K562 (cell line): Measurements from ENCODE around the gene CSTF1. TPM values are rescaled to one million over a fixed set of nuclear protein-coding genes. Genes with fewer than 3 reads are reported as not detected.

Experiments
- CHAMP1 ChIP-seq: fragments of 450-650 bp; IDR thresholded peaks from 2 replicates; pipeline ENCODE4 v1.6.1; 2016; ENCODE audit warnings: mild to moderate bottlenecking
- ETV1 ChIP-seq: fragments of 450-650 bp; conservative IDR thresholded peaks from 2 replicates; pipeline ENCODE4 v1.6.1; 2016; ENCODE audit warnings: missing genetic modification characterization, control low read depth, low read depth, missing compliant biosample characterization
- MEF2A ChIP-seq: IDR thresholded peaks from 2 replicates; pipeline ENCODE4 v1.6.1; 2011; ENCODE audit warnings: low read depth, mild to moderate bottlenecking, low read length, moderate library complexity; ENCODE audit not compliant: control insufficient read depth
- MEF2D ChIP-seq: conservative IDR thresholded peaks from 2 replicates; pipeline ENCODE4 v1.6.1; 2016; ENCODE audit warnings: low read depth, missing genetic modification characterization, missing compliant biosample characterization
- PHTF2 ChIP-seq: fragments of 250-450 bp; sonication (Bioruptor Pico); IDR thresholded peaks from 2 replicates; pipeline ENCODE4 v1.5.0; 2021; ENCODE audit warnings: mild to moderate bottlenecking
- RBM39 ChIP-seq: fragments of 200-400 bp; formaldehyde crosslinking; optimal IDR thresholded peaks from 2 replicates; pipeline ENCODE3; 2018; ENCODE audit warnings: low read depth, low read length
- RNF2 ChIP-seq: sonication (generic); IDR thresholded peaks from 2 replicates; pipeline ENCODE4 v1.6.1; 2016
- SIN3A ChIP-seq, 2 experiments: fragments of 150-350 bp in 1 of 2; IDR thresholded peaks; 2 replicates each; pipeline ENCODE4 v1.6.1; 2011 to 2016; ENCODE audit warnings: borderline replicate concordance in 2 of 2, low read depth in 2 of 2, low read length in 2 of 2, mild to moderate bottlenecking in 2 of 2, moderate library complexity in 2 of 2; ENCODE audit not compliant: control insufficient read depth in 1 of 2
- TEAD1 ChIP-seq, 2 experiments: fragments of 450-650 bp in 1 of 2; sonication (generic) in 1 of 2; formaldehyde crosslinking; IDR thresholded peaks; 2 replicates each; pipeline versions ENCODE4 v1.4.0 to v1.8.0; 2020 to 2022; ENCODE audit warnings: mild to moderate bottlenecking in 2 of 2, missing genetic modification reagents in 1 of 2
- ZNF212 ChIP-seq: fragments of 450-650 bp; formaldehyde crosslinking; IDR thresholded peaks from 2 replicates; pipeline ENCODE4 v1.4.0; 2020; ENCODE audit warnings: mild to moderate bottlenecking
- ZNF217 ChIP-seq: sonication (generic); formaldehyde crosslinking; IDR thresholded peaks from 2 replicates; pipeline ENCODE4 v1.8.0; 2022; ENCODE audit warnings: mild to moderate bottlenecking, missing genetic modification reagents
- ZNF695 ChIP-seq: fragments of 450-650 bp; formaldehyde crosslinking; IDR thresholded peaks from 2 replicates; pipeline ENCODE4 v1.4.0; 2020; ENCODE audit warnings: mild to moderate bottlenecking, moderate library complexity
- ZNF707 ChIP-seq: fragments of 250-450 bp; sonication (Bioruptor Pico); conservative IDR thresholded peaks from 2 replicates; pipeline ENCODE4 v1.8.0; 2022; ENCODE audit warnings: inconsistent platforms, mild to moderate bottlenecking, moderate library complexity
- ZNF830 ChIP-seq: fragments of 250-450 bp; sonication (Bioruptor Pico); IDR thresholded peaks from 2 replicates; pipeline ENCODE4 v1.5.0; 2021; ENCODE audit warnings: mild to moderate bottlenecking
- polyA plus RNA-seq, 8 experiments: library from polyadenylated mRNA; depleted of rRNA in 4 of 8; stranded (reverse) in 5 of 8; unstranded in 3 of 8; fragments of >200 nt; fragmentation: Nextera tagmentation in 2 of 8; fragmentation: Illumina TruSeq in 1 of 8; extraction: Ambion mirVana in 2 of 8; extraction: Trizol in 1 of 8; gene quantifications; 2 replicates each; pipeline versions ENCODE4 v1.2.1 to v1.2.3, GENCODE V29; 2011 to 2014; ENCODE audit warnings: inconsistent platforms in 1 of 8, missing spikeins in 1 of 8
- total RNA-seq, 7 experiments: library from RNA; depleted of rRNA in 6 of 7; stranded (reverse); fragments of >200 nt in 6 of 7; fragmentation: Illumina TruSeq in 2 of 7; extraction: Trizol in 2 of 7; gene quantifications; 2 replicates each; pipeline versions ENCODE4 v1.2.1 to v1.2.3, GENCODE V29; 2011 to 2021; ENCODE audit warnings: low replicate concordance in 1 of 7
- TF ChIP-seq, protein P1 (sequence below), 2 experiments: fragments of 450-650 bp; IDR thresholded peaks; 2 replicates each; pipeline ENCODE4 v1.6.1; 2016
- TF ChIP-seq, protein P2 (sequence below), 2 experiments: fragments of 450-650 bp in 1 of 2; sonication (generic) in 1 of 2; formaldehyde crosslinking; conservative IDR thresholded peaks; 2 replicates each; pipeline versions ENCODE4 v1.4.0 to v1.8.1; 2020 to 2022; ENCODE audit warnings: mild to moderate bottlenecking in 1 of 2, missing genetic modification reagents in 1 of 2
- TF ChIP-seq, protein P3 (sequence below): fragments of 450-650 bp; IDR thresholded peaks from 2 replicates; pipeline ENCODE4 v1.6.1; 2016; ENCODE audit warnings: antibody characterized with exemption
- TF ChIP-seq, protein P4 (sequence below), 2 experiments: IDR thresholded peaks; 2 replicates each; pipeline ENCODE4 v1.6.1; 2012; ENCODE audit warnings: improper control_type of control experiment in 2 of 2, low read depth in 2 of 2, low read length in 2 of 2, borderline replicate concordance in 1 of 2

The CSTF1 gene
- total and polyA plus RNA-seq, 9 of the 15 experiments (the other 6 are each of a cell fraction or from before 2014, with no cell fraction given), result 30.8 to 110 (median 53.4) TPM

- TF ChIP-seq CHAMP1 (peak; percentile 95), RNF2 (peak; percentile 77; the same call in 1 of the 2 replicates), ZNF707 (CRISPR knock-in tag) (no peak), MEF2D (tag) (no peak; the same call in 1 of the 2 replicates), ETV1 (0 out of 2 replicates have a peak, but pooled peaks have one; percentile 8), ZNF217 (no peak), TEAD1 (CRISPR knock-in tag; IDR thresholded peaks at IDR 0.05) (peak; percentile 5 to 64; a peak in 2 of 4 replicates), RBM39 (no peak), ZNF830 (CRISPR knock-in tag) (0 out of 2 replicates have a peak, but pooled peaks have one; percentile 25), ZNF695 (CRISPR knock-in tag) (no peak), PHTF2 (CRISPR knock-in tag) (no peak), ZNF212 (no peak), SIN3A (IDR thresholded peaks at IDR 0.05; ENCODE audit: borderline replicate concordance in 2 of 2, control insufficient read depth in 1 of 2, low read depth in 2 of 2, low read length in 2 of 2) (peak; percentile 88 to 89; a peak in 3 of 4 replicates), MEF2A (no peak)
- TF ChIP-seq, protein P1, sequence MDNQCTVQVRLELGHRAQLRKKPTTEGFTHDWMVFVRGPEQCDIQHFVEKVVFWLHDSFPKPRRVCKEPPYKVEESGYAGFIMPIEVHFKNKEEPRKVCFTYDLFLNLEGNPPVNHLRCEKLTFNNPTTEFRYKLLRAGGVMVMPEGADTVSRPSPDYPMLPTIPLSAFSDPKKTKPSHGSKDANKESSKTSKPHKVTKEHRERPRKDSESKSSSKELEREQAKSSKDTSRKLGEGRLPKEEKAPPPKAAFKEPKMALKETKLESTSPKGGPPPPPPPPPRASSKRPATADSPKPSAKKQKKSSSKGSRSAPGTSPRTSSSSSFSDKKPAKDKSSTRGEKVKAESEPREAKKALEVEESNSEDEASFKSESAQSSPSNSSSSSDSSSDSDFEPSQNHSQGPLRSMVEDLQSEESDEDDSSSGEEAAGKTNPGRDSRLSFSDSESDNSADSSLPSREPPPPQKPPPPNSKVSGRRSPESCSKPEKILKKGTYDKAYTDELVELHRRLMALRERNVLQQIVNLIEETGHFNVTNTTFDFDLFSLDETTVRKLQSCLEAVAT (IDR thresholded peaks at IDR 0.05), result peak in 1 of 2 experiments; percentile 100; a peak in 2 of 4 replicates
- TF ChIP-seq, protein P2, sequence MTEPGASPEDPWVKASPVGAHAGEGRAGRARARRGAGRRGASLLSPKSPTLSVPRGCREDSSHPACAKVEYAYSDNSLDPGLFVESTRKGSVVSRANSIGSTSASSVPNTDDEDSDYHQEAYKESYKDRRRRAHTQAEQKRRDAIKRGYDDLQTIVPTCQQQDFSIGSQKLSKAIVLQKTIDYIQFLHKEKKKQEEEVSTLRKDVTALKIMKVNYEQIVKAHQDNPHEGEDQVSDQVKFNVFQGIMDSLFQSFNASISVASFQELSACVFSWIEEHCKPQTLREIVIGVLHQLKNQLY (CRISPR knock-in tag; conservative IDR thresholded peaks at IDR 0.05), result no peak
- TF ChIP-seq, protein P3, sequence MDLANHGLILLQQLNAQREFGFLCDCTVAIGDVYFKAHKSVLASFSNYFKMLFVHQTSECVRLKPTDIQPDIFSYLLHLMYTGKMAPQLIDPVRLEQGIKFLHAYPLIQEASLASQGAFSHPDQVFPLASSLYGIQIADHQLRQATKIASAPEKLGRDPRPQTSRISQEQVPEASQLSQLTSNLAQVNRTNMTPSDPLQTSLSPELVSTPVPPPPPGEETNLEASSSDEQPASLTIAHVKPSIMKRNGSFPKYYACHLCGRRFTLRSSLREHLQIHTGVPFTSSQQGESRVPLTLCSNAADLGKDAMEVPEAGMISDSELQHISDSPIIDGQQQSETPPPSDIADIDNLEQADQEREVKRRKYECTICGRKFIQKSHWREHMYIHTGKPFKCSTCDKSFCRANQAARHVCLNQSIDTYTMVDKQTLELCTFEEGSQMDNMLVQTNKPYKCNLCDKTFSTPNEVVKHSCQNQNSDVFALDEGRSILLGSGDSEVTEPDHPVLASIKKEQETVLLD, result peak; percentile 98
- TF ChIP-seq, protein P4, sequence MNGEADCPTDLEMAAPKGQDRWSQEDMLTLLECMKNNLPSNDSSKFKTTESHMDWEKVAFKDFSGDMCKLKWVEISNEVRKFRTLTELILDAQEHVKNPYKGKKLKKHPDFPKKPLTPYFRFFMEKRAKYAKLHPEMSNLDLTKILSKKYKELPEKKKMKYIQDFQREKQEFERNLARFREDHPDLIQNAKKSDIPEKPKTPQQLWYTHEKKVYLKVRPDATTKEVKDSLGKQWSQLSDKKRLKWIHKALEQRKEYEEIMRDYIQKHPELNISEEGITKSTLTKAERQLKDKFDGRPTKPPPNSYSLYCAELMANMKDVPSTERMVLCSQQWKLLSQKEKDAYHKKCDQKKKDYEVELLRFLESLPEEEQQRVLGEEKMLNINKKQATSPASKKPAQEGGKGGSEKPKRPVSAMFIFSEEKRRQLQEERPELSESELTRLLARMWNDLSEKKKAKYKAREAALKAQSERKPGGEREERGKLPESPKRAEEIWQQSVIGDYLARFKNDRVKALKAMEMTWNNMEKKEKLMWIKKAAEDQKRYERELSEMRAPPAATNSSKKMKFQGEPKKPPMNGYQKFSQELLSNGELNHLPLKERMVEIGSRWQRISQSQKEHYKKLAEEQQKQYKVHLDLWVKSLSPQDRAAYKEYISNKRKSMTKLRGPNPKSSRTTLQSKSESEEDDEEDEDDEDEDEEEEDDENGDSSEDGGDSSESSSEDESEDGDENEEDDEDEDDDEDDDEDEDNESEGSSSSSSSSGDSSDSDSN (IDR thresholded peaks at IDR 0.05; ENCODE audit: borderline replicate concordance in 1 of 2, low read depth in 2 of 2, low read length in 2 of 2), result 0 out of 4 replicates have a peak, but pooled peaks of 1 of the 2 experiments have one; percentile 47
These were observed at the start of gene CSTF1, which contains the start of gene AURKA (continued) for GRCh38 chr20:56392132-56392880.
